Dendritic cell treated with granulocyte-macrophage colony-stimulating factor and Interleukin-4, amounts not matched to agents 40 ng/mL and 50 ng/mL, for 4 days (primary cell): Measurements from ENCODE around the gene TSACC.

Experiments
- H3K27ac Mint-ChIP-seq: one replicate; pipeline ENCODE4 v1.8.0; 2022; ENCODE audit warnings: mild to moderate bottlenecking, mixed read lengths
- H3K27me3 Mint-ChIP-seq: one replicate; pipeline ENCODE4 v1.8.0; 2022; ENCODE audit warnings: mild to moderate bottlenecking, mixed read lengths
- H3K36me3 Mint-ChIP-seq: one replicate; pipeline ENCODE4 v1.8.0; 2022; ENCODE audit warnings: low read depth, mixed read lengths
- H3K4me1 Mint-ChIP-seq: one replicate; pipeline ENCODE4 v1.8.0; 2022; ENCODE audit warnings: low read depth, mixed read lengths
- H3K4me3 Mint-ChIP-seq: one replicate; pipeline ENCODE4 v1.8.0; 2022; ENCODE audit warnings: mild to moderate bottlenecking, moderate library complexity, mixed read lengths
- H3K9me3 Mint-ChIP-seq: one replicate; pipeline ENCODE4 v1.8.0; 2022; ENCODE audit warnings: mixed read lengths
- intact Hi-C: fragments of 100-400 bp; cut with micrococcal nuclease; formaldehyde crosslinking; loops from one replicate; pipeline ENCODE4 v1.15.0; 2022

Gene TSACC

GRCh38 chr1:156372876-156373275 is 34.5 kb downstream of the TSACC start:
- no peak overlapping the region for H3K27ac Mint-ChIP-seq
- H3K27me3 Mint-ChIP-seq: peaks cover 26% of the 10 kb centered on the region
- intact Hi-C loops: no loop called here
- H3K4me1 Mint-ChIP-seq: peaks cover 45% of the 10 kb centered on the region
- no peaks in the 10 kb centered on the region for H3K36me3 Mint-ChIP-seq
- no peak overlapping the region for H3K4me3 Mint-ChIP-seq
- H3K9me3 Mint-ChIP-seq: no peaks in the 10 kb centered on the region

DNA sequence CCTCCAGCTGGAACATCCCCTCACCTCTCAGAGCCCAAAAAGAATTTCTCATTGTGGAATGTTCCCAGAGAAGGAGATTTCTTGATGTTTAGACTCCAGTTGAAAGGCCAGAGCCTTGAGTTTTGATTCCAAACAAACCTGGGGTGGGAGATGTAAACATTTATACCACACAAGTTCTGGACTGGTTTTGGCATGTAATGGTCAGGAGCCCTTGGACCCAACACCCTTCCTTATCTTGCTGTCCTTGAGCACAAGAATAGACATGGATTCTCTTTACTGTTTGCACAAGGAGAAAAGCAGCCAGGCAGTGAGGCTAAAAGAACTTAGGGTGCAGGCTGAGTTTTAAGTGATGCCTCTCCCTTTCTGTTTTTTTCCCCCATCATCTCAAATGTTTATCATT is 35.2 kb downstream of the TSACC start:
- Mint-ChIP-seq H3K27ac (no peak overlapping the region), H3K36me3 (no peaks in the 10 kb centered on the region), H3K4me1 (peaks cover 45% of the 10 kb centered on the region), H3K9me3 (no peaks in the 10 kb centered on the region), H3K4me3 (no peak overlapping the region), H3K27me3 (peaks cover 19% of the 10 kb centered on the region)
- intact Hi-C loops: no loop called here

DNA sequence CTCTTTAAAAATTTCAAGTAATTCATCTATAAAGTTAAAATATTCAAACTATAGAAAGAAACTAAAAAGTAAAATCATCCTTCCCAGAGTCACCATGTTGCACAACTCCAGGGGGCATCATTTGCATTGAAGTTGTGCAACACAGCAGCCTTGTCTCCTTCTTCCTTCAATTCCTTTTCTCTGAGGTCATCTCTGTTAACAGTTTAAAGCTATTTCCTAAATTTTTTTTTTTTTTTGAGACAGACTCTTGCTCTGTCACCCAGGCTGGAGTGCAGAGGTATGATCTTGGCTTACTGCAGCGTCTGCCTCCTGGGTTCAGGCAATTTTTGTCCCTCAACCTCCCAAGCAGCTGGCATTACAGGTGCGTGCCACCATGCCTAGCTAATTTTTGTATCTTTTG is 37.8 kb downstream of the TSACC start:
- Mint-ChIP-seq H3K4me3 (no peak overlapping the region), H3K27ac (no peak overlapping the region), H3K9me3 (no peaks in the 10 kb centered on the region), H3K36me3 (no peaks in the 10 kb centered on the region), H3K27me3 (peaks cover 6% of the 10 kb centered on the region), H3K4me1 (peaks cover 36% of the 10 kb centered on the region)
- intact Hi-C loops: no loop called here

- peaks cover 30% of the 10 kb centered on the region for H3K4me1 Mint-ChIP-seq
- no peaks in the 10 kb centered on the region for H3K36me3 Mint-ChIP-seq
- no peak overlapping the region for H3K27ac Mint-ChIP-seq
- H3K9me3 Mint-ChIP-seq: no peaks in the 10 kb centered on the region
- intact Hi-C loops: no loop called here
- H3K4me3 Mint-ChIP-seq: no peak overlapping the region
- peaks cover 11% of the 10 kb centered on the region for H3K27me3 Mint-ChIP-seq
Observed at GRCh38 chr1:156376958-156377919, 38.9 kb downstream of the TSACC start.

- peaks cover 8% of the 10 kb centered on the region for H3K27me3 Mint-ChIP-seq
- no peak overlapping the region for H3K4me3 Mint-ChIP-seq
- H3K36me3 Mint-ChIP-seq: no peaks in the 10 kb centered on the region
- intact Hi-C loops: no loop called here
- H3K27ac Mint-ChIP-seq: no peak overlapping the region
- peaks cover 26% of the 10 kb centered on the region for H3K4me1 Mint-ChIP-seq
- no peaks in the 10 kb centered on the region for H3K9me3 Mint-ChIP-seq
Observed at GRCh38 chr1:156378557-156378956, 40.2 kb downstream of the TSACC start.

DNA sequence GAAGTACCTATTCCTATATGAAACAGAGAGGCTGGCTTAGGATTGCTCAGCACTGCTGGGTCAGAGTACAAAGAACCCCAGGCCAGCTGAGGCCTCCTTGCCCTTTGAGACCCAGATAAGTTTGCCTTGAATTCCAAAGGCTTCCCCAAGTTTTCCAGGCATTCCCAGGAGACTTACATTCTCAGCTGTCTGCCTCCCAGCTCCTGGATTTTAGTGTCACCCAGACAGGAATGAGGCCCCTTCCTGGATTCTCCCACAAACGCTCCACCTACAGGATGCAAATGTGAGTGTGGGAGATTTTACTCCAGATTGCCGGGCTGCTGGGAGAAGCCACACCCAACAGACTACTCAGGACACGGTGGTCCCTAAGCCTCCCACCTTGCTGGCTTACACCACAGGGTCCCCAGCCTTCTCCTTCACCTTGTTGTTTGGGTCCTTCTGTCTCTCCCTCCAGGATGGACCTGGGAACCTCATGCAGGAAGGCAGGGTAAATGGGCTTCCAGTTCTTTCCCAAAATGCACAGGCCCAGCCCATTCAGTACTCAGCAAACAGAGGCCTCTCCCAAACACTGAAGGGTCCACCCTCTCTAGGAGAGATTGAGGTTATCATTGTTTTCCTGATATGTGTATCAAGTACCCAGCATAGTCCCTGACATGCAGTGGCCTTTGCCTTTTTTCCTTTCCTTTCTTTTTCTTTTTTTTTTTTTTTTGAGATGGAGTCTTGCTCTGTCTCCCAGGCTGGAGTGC is 41.3 kb downstream of the TSACC start:
- H3K4me3 Mint-ChIP-seq: no peak overlapping the region
- H3K27ac Mint-ChIP-seq: no peak overlapping the region
- no peaks in the 10 kb centered on the region for H3K36me3 Mint-ChIP-seq
- H3K9me3 Mint-ChIP-seq: no peaks in the 10 kb centered on the region
- peaks cover 31% of the 10 kb centered on the region for H3K4me1 Mint-ChIP-seq
- intact Hi-C loops: no loop called here
- H3K27me3 Mint-ChIP-seq: peaks cover 5% of the 10 kb centered on the region

- no peaks in the 10 kb centered on the region for H3K36me3 Mint-ChIP-seq
- H3K4me1 Mint-ChIP-seq: peaks cover 30% of the 10 kb centered on the region
- no peaks in the 10 kb centered on the region for H3K9me3 Mint-ChIP-seq
- H3K4me3 Mint-ChIP-seq: no peak overlapping the region
- H3K27me3 Mint-ChIP-seq: peaks cover 26% of the 10 kb centered on the region
- H3K27ac Mint-ChIP-seq: no peak overlapping the region
- intact Hi-C loops: no loop called here
Observed at GRCh38 chr1:156382561-156382960, 44.2 kb downstream of the TSACC start.

DNA sequence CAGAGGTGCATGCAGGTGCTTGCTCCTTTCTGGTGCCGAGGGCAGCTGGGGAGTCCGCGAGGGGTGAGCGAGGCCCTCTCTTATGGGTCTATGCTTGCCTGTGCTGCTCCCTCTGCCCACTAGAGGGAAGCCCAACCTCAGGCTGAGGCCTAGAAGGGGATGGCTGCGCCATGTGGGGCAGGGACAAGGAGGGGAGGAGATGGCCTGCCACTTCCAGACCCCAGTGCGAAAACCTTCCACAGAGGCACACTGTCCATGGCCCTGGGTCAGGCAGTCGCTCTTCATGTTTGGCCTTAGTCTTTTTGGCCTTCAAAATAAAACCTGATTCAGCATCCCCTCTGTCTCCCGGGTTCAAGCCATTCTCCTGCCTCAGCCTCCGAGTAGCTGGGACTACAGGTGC is 44.7 kb downstream of the TSACC start:
- no peaks in the 10 kb centered on the region for H3K36me3 Mint-ChIP-seq
- H3K27ac Mint-ChIP-seq: no peak overlapping the region
- intact Hi-C loops: no loop called here
- no peak overlapping the region for H3K4me3 Mint-ChIP-seq
- H3K9me3 Mint-ChIP-seq: no peaks in the 10 kb centered on the region
- H3K4me1 Mint-ChIP-seq: peaks cover 28% of the 10 kb centered on the region
- H3K27me3 Mint-ChIP-seq: peaks cover 31% of the 10 kb centered on the region

DNA sequence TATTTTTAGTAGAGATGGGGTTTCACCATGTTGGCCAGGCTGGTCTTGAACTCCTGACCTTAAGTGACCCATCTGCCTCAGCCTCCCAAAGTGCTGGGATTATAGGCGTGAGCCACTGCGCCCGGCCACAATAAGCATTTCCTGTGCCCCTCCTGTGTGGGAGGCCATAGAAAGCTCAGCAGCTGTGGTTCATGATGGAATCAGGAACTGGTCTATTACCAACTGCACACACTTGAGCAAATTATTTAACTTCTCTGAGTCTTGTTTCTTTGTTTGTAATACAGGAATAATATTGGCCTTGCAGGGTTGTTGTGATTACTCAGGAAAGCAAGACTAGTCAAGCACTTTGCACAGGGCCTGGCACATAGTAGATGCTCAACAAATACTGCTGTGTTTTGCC is 45.7 kb downstream of the TSACC start:
- H3K9me3 Mint-ChIP-seq: no peaks in the 10 kb centered on the region
- H3K4me3 Mint-ChIP-seq: no peak overlapping the region
- no peak overlapping the region for H3K27ac Mint-ChIP-seq
- no peaks in the 10 kb centered on the region for H3K36me3 Mint-ChIP-seq
- peaks cover 40% of the 10 kb centered on the region for H3K27me3 Mint-ChIP-seq
- H3K4me1 Mint-ChIP-seq: peaks cover 32% of the 10 kb centered on the region
- intact Hi-C loops: no loop called here

GRCh38 chr1:156384658-156385057 is 46.3 kb downstream of the TSACC start:
- peak overlapping the region; percentile 30 for H3K27ac Mint-ChIP-seq
- no peaks in the 10 kb centered on the region for H3K9me3 Mint-ChIP-seq
- H3K36me3 Mint-ChIP-seq: no peaks in the 10 kb centered on the region
- peaks cover 32% of the 10 kb centered on the region for H3K4me1 Mint-ChIP-seq
- H3K27me3 Mint-ChIP-seq: peaks cover 46% of the 10 kb centered on the region
- H3K4me3 Mint-ChIP-seq: no peak overlapping the region
- intact Hi-C loops: loop anchor here (1.0 to 5.0 kb wide), 2 partner anchors 62 to 223 kb away; no protein-coding TSS in a partner anchor

- H3K4me1 Mint-ChIP-seq: peaks cover 32% of the 10 kb centered on the region
- no peak overlapping the region for H3K27ac Mint-ChIP-seq
- H3K27me3 Mint-ChIP-seq: peaks cover 56% of the 10 kb centered on the region
- intact Hi-C loops: loop anchor here (1.0 to 5.0 kb wide), 2 partner anchors 61 to 222 kb away; no protein-coding TSS in a partner anchor
- no peaks in the 10 kb centered on the region for H3K9me3 Mint-ChIP-seq
- no peak overlapping the region for H3K4me3 Mint-ChIP-seq
- no peaks in the 10 kb centered on the region for H3K36me3 Mint-ChIP-seq
Observed at GRCh38 chr1:156385534-156386031, 47.3 kb downstream of the TSACC start.

DNA sequence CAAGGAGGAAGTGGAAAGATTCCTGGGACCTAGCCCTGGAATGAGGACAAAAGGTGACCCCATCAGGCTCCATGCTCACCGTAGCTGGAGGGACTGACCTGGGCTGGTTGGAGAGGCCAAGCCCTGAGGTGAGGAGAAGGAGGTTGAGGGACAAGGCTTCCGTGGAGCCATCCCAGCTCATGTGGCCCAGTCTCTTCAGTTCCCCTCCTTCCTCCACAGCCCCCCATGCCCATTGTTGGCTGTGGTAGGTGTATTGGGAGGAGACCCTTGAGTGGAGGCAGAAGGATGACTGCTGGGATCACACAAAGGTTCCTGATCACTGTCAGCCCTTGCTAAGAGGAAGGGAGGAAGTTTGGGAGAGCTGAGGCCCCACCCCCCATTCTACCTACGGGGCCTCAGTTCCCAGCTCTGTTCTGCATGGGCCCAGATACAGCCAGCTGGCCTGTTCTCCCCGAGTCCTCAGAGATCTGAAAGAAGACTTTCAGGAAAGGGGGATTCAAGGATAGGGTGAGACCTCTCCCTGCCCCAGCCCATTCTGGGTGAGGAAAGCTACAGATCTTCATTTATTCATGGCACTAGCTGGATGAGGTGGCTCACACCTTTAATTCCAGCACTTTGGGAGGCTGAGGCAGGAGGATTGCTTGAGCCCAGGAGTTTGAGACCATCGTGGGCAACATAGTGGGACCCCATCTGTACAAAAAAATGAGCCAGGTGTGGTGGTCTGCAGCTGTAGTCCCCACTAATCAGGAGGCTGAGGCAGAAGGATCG is 48.0 kb downstream of the TSACC start:
- intact Hi-C loops: loop anchor here (5.0 kb wide), 1 partner anchor 221 kb away; no protein-coding TSS in a partner anchor
- Mint-ChIP-seq H3K27me3 (peaks cover 61% of the 10 kb centered on the region), H3K27ac (no peak overlapping the region), H3K4me1 (peaks cover 28% of the 10 kb centered on the region), H3K9me3 (no peaks in the 10 kb centered on the region), H3K4me3 (no peak overlapping the region), H3K36me3 (no peaks in the 10 kb centered on the region)
